ENCODE data around the gene CYTL1. TPM values are rescaled to one million over a fixed set of nuclear protein-coding genes. Genes with fewer than 3 reads are reported as not detected.

The CYTL1 gene
- total and polyA plus RNA-seq, 9 of the 15 experiments (the other 6 are each of a cell fraction or from before 2014, with no cell fraction given) = not detected

GRCh38 chr4:5051278-5052203 is 32.3 kb upstream of the CYTL1 start, which contains the start of gene STK32B:
STK32B (plus strand) TSS chr4:5051480.
- H3K27ac ChIP-seq (ENCODE audit: extremely low read depth, low read depth, low read length) = no peak within 1 kb of the TSS
- H4K20me1 ChIP-seq (replicated peaks; ENCODE audit: control insufficient read depth, insufficient read depth, low read length) = no peaks in the 10 kb centered on the region
- FAIRE-seq (no peak), ATAC-seq (peak; percentile 88), DNase-seq (ENCODE audit: extremely low read depth in 1 of 4, low spot score in 3 of 4) (peak; percentile 54 to 67 (median 61))
- H3K9me1 ChIP-seq (ENCODE audit: control insufficient read depth, insufficient read depth, low read length) = no peaks in the 10 kb centered on the region
- no peaks in the 10 kb centered on the region for H3K36me3 ChIP-seq (ENCODE audit: control insufficient read depth, insufficient read depth, low read length)
- H3K79me2 ChIP-seq (ENCODE audit: control insufficient read depth, insufficient read depth, low read length) = no peaks in the 10 kb centered on the region
- BruUV-seq (replicated peaks) = no TSS peak
- in situ Hi-C loops (cut with MboI) (no loop called here), intact Hi-C loops (cut with micrococcal nuclease) (loop anchor here (2.0 to 5.0 kb wide), 2 partner anchors 91 to 326 kb away; no protein-coding TSS in a partner anchor)
- POLR2A ChIA-PET = interaction anchor here (0.7 to 1.3 kb wide), 2 partner anchors 9 to 11 kb away, joined by 3 to 4 read pairs; no protein-coding TSS in a partner anchor
- CTCF ChIA-PET (ENCODE audit: low intra/inter-chr PET ratio) = interaction anchor here (1.7 kb wide), 1 partner anchor 327 kb away, joined by 6 read pairs; no protein-coding TSS in a partner anchor
- peak within 1 kb of the TSS in 1 of 2 experiments; percentile 6; a peak in 1 of 4 replicates for H3K9ac ChIP-seq (ENCODE audit: insufficient read depth in 1 of 2, low read depth in 2 of 2, low read length in 2 of 2)
- no peaks in the 10 kb centered on the region for H3K9me3 ChIP-seq (replicated peaks; ENCODE audit: control insufficient read depth, insufficient read depth, low read depth, low read length)
- WGBS (ENCODE audit: insufficient coverage, low coverage, missing lambda C conversion rate) = 50% methylated on average over 46 of the region's 103 CpGs
- peak within 1 kb of the TSS; percentile 17; the same call in 1 of the 2 replicates for H3K4me3 ChIP-seq
- H3K4me1 ChIP-seq (replicated peaks in 1 of 2; ENCODE audit: control insufficient read depth in 2 of 2, insufficient read depth in 2 of 2, low read length in 2 of 2) = peaks cover 7 to 22% of the 10 kb centered on the region in 2 experiments; a peak in 3 of 5 replicates
- H3K27me3 ChIP-seq (ENCODE audit: control insufficient read depth in 2 of 2, insufficient read depth in 2 of 2, low read length in 2 of 2) = peaks cover 0 to 5% of the 10 kb centered on the region in 2 experiments; a peak in 1 of 5 replicates
- peak within 1 kb of the TSS; percentile 69 for H3K4me2 ChIP-seq (ENCODE audit: insufficient read depth, low read length)
- H2AFZ ChIP-seq (ENCODE audit: low read depth, low read length) = peak within 1 kb of the TSS; percentile 91
- TF ChIP-seq NFE2L1 (tag; IDR thresholded peaks at IDR 0.05; ENCODE audit: borderline replicate concordance, low read depth) (no peak), ETV1 (tag; conservative IDR thresholded peaks at IDR 0.05; ENCODE audit: low read depth) (peak; percentile 65), ZNF263 (CRISPR knock-in tag; IDR thresholded peaks at IDR 0.05; ENCODE audit: borderline replicate concordance) (0 out of 2 replicates have a peak, but pooled peaks have one; percentile 31), NR2C1 (IDR thresholded peaks at IDR 0.05) (no peak), NR2C1 (tag; IDR thresholded peaks at IDR 0.05) (no peak)
- TF ChIP-seq, protein P1, sequence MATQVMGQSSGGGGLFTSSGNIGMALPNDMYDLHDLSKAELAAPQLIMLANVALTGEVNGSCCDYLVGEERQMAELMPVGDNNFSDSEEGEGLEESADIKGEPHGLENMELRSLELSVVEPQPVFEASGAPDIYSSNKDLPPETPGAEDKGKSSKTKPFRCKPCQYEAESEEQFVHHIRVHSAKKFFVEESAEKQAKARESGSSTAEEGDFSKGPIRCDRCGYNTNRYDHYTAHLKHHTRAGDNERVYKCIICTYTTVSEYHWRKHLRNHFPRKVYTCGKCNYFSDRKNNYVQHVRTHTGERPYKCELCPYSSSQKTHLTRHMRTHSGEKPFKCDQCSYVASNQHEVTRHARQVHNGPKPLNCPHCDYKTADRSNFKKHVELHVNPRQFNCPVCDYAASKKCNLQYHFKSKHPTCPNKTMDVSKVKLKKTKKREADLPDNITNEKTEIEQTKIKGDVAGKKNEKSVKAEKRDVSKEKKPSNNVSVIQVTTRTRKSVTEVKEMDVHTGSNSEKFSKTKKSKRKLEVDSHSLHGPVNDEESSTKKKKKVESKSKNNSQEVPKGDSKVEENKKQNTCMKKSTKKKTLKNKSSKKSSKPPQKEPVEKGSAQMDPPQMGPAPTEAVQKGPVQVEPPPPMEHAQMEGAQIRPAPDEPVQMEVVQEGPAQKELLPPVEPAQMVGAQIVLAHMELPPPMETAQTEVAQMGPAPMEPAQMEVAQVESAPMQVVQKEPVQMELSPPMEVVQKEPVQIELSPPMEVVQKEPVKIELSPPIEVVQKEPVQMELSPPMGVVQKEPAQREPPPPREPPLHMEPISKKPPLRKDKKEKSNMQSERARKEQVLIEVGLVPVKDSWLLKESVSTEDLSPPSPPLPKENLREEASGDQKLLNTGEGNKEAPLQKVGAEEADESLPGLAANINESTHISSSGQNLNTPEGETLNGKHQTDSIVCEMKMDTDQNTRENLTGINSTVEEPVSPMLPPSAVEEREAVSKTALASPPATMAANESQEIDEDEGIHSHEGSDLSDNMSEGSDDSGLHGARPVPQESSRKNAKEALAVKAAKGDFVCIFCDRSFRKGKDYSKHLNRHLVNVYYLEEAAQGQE (IDR thresholded peaks at IDR 0.05; ENCODE audit: borderline replicate concordance) = 0 out of 2 replicates have a peak, but pooled peaks have one; percentile 5
- TF ChIP-seq, protein P1 (CRISPR knock-in tag; IDR thresholded peaks at IDR 0.05; ENCODE audit: low read depth) = no peak
- TF ChIP-seq, protein P2, sequence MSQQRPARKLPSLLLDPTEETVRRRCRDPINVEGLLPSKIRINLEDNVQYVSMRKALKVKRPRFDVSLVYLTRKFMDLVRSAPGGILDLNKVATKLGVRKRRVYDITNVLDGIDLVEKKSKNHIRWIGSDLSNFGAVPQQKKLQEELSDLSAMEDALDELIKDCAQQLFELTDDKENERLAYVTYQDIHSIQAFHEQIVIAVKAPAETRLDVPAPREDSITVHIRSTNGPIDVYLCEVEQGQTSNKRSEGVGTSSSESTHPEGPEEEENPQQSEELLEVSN (IDR thresholded peaks at IDR 0.05; ENCODE audit: borderline replicate concordance in 1 of 2, extremely low read depth in 1 of 2, insufficient read depth in 1 of 2, insufficient read length in 1 of 2, low read depth in 1 of 2, low read length in 1 of 2, poor library complexity in 1 of 2, severe bottlenecking in 1 of 2) = peak; percentile 80 to 97
